ENCODE data around the gene ATP6V0A1.

GRCh38 chr17:42531455-42532354 lies 73.0 kb downstream of the ATP6V0A1 start:
- TF ChIP-seq CTCF (IDR thresholded peaks at IDR 0.05; ENCODE audit: low read depth, low read length): no peak
- TF ChIP-seq MAX (IDR thresholded peaks at IDR 0.05; ENCODE audit: low read depth, low read length): no peak
- TF ChIP-seq POLR2A (IDR thresholded peaks at IDR 0.05; ENCODE audit: extremely low read depth, insufficient read length): no peak

Data from NB4 (cell line).